Endothelial cell of umbilical vein (primary cell): ENCODE results near the gene FHIT. TPM values are rescaled to one million over a fixed set of nuclear protein-coding genes. Genes with fewer than 3 reads are reported as not detected.

ENCODE experiments used
- BruUV-seq: library from RNA; stranded (reverse); fragments of 400-500 nt; replicated peaks from 2 replicates; lab custom pipeline; 2021; lab: Mats Ljungman, UMichigan
- CTCF ChIA-PET: fragments of 300-600, 350-600 bp; sonication (Branson Sonifier 250); formaldehyde crosslinking; loops from one replicate; lab custom pipeline; 2021; ENCODE audit warnings: antibody characterized with exemption, inconsistent platforms; lab: Charles Lee
- POLR2A ChIA-PET: fragments of 300-600, 350-600 bp; sonication (Branson Sonifier 250); formaldehyde crosslinking; loops from one replicate; lab custom pipeline; 2021; ENCODE audit warnings: antibody characterized with exemption, inconsistent platforms; lab: Charles Lee
- DNase-seq: peaks from one replicate; pipeline ENCODE4 v3.0.0-alpha.2; 2011; ENCODE audit warnings: low read depth, low spot score
- FAIRE-seq: peaks from 2 replicates; lab custom pipeline; 2011; peaks lifted over from hg19 to GRCh38; lab: Jason Lieb, UNC
- H2AFZ ChIP-seq: 2 replicates; pipeline ENCODE4 v1.6.0; 2012; ENCODE audit warnings: low read depth, low read length, control low read depth, inconsistent platforms
- H3K27ac ChIP-seq: 2 replicates; pipeline ENCODE4 v1.5.1; 2011; ENCODE audit warnings: low read depth, mild to moderate bottlenecking, control low read depth, low read length, moderate library complexity; ENCODE audit not compliant: insufficient read depth
- H3K27me3 ChIP-seq, 2 experiments: 2 replicates each; pipeline versions ENCODE4 v1.6.0 to v1.6.1; 2011; ENCODE audit warnings: low read length in 2 of 2, mixed read lengths in 1 of 2; ENCODE audit not compliant: control insufficient read depth in 2 of 2, insufficient read depth in 2 of 2
- H3K36me3 ChIP-seq, 2 experiments: 2 replicates in 1 of 2; 3 replicates in 1 of 2; pipeline ENCODE4 v1.5.1; 2011; ENCODE audit warnings: low read length in 2 of 2, mild to moderate bottlenecking in 1 of 2, moderate library complexity in 1 of 2; ENCODE audit not compliant: control insufficient read depth in 2 of 2, insufficient read depth in 2 of 2; ENCODE audit errors: extremely low read depth in 1 of 2
- H3K4me1 ChIP-seq: 3 replicates; pipeline ENCODE4 v1.5.1; 2011; ENCODE audit warnings: mild to moderate bottlenecking, low read length; ENCODE audit not compliant: control insufficient read depth, insufficient read depth; ENCODE audit errors: extremely low read depth
- H3K4me2 ChIP-seq: 2 replicates; pipeline ENCODE4 v1.6.1; 2011; ENCODE audit warnings: low read length, control low read depth, mixed read lengths; ENCODE audit not compliant: insufficient read depth
- H3K4me3 ChIP-seq, 3 experiments: fragments of 200-600 bp in 1 of 3; sonication (generic), shearing (Covaris generic) in 1 of 3; replicated peaks in 1 of 3; 2 replicates each; pipeline ENCODE4 v1.5.1; 2011 to 2016; ENCODE audit warnings: control low read depth in 3 of 3, low read length in 3 of 3, mild to moderate bottlenecking in 2 of 3, inconsistent platforms in 1 of 3, low read depth in 1 of 3, moderate library complexity in 1 of 3; ENCODE audit not compliant: insufficient read depth in 1 of 3
- H3K79me2 ChIP-seq: 2 replicates; pipeline ENCODE4 v1.6.0; 2012; ENCODE audit warnings: low read length, inconsistent platforms; ENCODE audit not compliant: control insufficient read depth, insufficient read depth
- H3K9ac ChIP-seq: replicated peaks from 2 replicates; pipeline ENCODE3; 2011; ENCODE audit warnings: low read length, control low read depth; ENCODE audit not compliant: insufficient read depth; ENCODE audit errors: extremely low read depth
- H3K9me1 ChIP-seq: replicated peaks from 3 replicates; pipeline ENCODE4 v1.6.0; 2011; ENCODE audit warnings: mild to moderate bottlenecking, low read length; ENCODE audit not compliant: control insufficient read depth, insufficient read depth; ENCODE audit errors: extremely low read depth
- H3K9me3 ChIP-seq: replicated peaks from 2 replicates; pipeline ENCODE4 v1.5.1; 2012; ENCODE audit warnings: low read length, inconsistent platforms; ENCODE audit not compliant: control insufficient read depth, insufficient read depth
- H4K20me1 ChIP-seq: replicated peaks from 2 replicates; pipeline ENCODE3; 2011; ENCODE audit warnings: mild to moderate bottlenecking, low read length; ENCODE audit not compliant: control insufficient read depth, insufficient read depth; ENCODE audit errors: extremely low read depth
- CTCF ChIP-seq, 2 donors: IDR thresholded peaks; 1 replicate in 1 of 2; 2 replicates in 1 of 2; pipeline ENCODE4 v1.5.1; 2011; ENCODE audit warnings: low read length in 2 of 2, mild to moderate bottlenecking in 2 of 2, moderate library complexity in 2 of 2, control low read depth in 1 of 2, inconsistent platforms in 1 of 2, low read depth in 1 of 2; ENCODE audit not compliant: insufficient read depth in 1 of 2; ENCODE audit errors: extremely low read depth in 1 of 2
- EZH2 ChIP-seq: IDR thresholded peaks from 2 replicates; pipeline ENCODE4 v1.6.1; 2012; ENCODE audit warnings: borderline replicate concordance, low read depth, mild to moderate bottlenecking, moderate library complexity, low read length, inconsistent platforms; ENCODE audit not compliant: severe bottlenecking
- JUN ChIP-seq: IDR thresholded peaks from 2 replicates; pipeline ENCODE4 v1.6.1; 2011; ENCODE audit warnings: borderline replicate concordance, low read depth; ENCODE audit not compliant: insufficient read length, insufficient read depth
- MAX ChIP-seq: IDR thresholded peaks from 2 replicates; pipeline ENCODE4 v1.6.1; 2011; ENCODE audit not compliant: insufficient read depth, insufficient read length
- POLR2A ChIP-seq: IDR thresholded peaks from 2 replicates; pipeline ENCODE4 v1.6.1; 2012; ENCODE audit warnings: low read depth, mild to moderate bottlenecking, control low read depth, low read length
- dilution Hi-C: fragments of 300-500 bp; cut with MboI; formaldehyde crosslinking; loops from one replicate; pipeline ENCODE4 v1.15.0; 2019; ENCODE audit warnings: low sequenced_read_pairs; ENCODE audit not compliant: extremely low pct_ligation_motif_present
- intact Hi-C: fragments of 100-400 bp; cut with micrococcal nuclease; formaldehyde crosslinking; loops from one replicate; pipeline ENCODE4 v1.10.0; 2022
- polyA plus RNA-seq, 4 experiments: library from polyadenylated mRNA; depleted of rRNA in 3 of 4; stranded (reverse) in 3 of 4; unstranded in 1 of 4; fragments of >200 nt; gene quantifications; 2 replicates each; pipeline versions ENCODE4 v1.2.1 to v1.2.3, GENCODE V29; 2011 to 2012; ENCODE audit warnings: missing spikeins in 1 of 4
- total RNA-seq: library from RNA; stranded (reverse); gene quantifications from 2 replicates; pipeline ENCODE4 v1.2.3, GENCODE V29; 2021

The FHIT gene
- total and polyA plus RNA-seq, 2 donors (not counting 3 experiments of a cell fraction or from before 2014, with no cell fraction given) = 0.47 to 2.2 TPM

GRCh38 chr3:61118830-61119229 lies 132.4 kb downstream of the FHIT start:
- Histone ChIP-seq H3K9ac (no peak overlapping the region), H2AFZ (no peak overlapping the region), H3K27ac (no peak overlapping the region), H3K4me1 (no peaks in the 10 kb centered on the region), H3K4me2 (no peak overlapping the region), H3K4me3 (no peak overlapping the region), H3K36me3 (no peaks in the 10 kb centered on the region), H3K9me3 (no peaks in the 10 kb centered on the region), H3K9me1 (no peaks in the 10 kb centered on the region), H3K27me3 (no peaks in the 10 kb centered on the region), H4K20me1 (no peaks in the 10 kb centered on the region), H3K79me2 (no peaks in the 10 kb centered on the region)
- FAIRE-seq (no peak), DNase-seq (no peak)
- ChIA-PET POLR2A (no interaction called here), CTCF (no interaction called here)
- dilution Hi-C loops (no loop called here), intact Hi-C loops (no loop called here)
- TF ChIP-seq POLR2A (no peak), MAX (no peak), CTCF (IDR thresholded peaks at IDR 0.05; ENCODE audit: extremely low read depth in 1 of 2, insufficient read depth in 1 of 2, low read depth in 1 of 2, low read length in 2 of 2) (no peak), JUN (no peak), EZH2 (no peak)
- BruUV-seq = no TSS peak
